SU-DHL-6 (cell line): ENCODE results near the gene KCTD8.

Experiments
- CTCF ChIP-seq: fragments of 200-600 bp; sonication (generic); IDR thresholded peaks from one replicate; pipeline ENCODE4 v1.5.1; 2017; ENCODE audit warnings: antibody characterized with exemption, mild to moderate bottlenecking, low read length, moderate library complexity; ENCODE audit not compliant: insufficient read depth, poor library complexity, severe bottlenecking
- EZH2phosphoT487 ChIP-seq: fragments of 200-600 bp; sonication (generic), shearing (Covaris generic); conservative IDR thresholded peaks from 2 replicates; pipeline ENCODE4 v1.6.1; 2018; ENCODE audit warnings: mild to moderate bottlenecking, antibody characterized with exemption, low read length, moderate library complexity, mixed read lengths

- TF ChIP-seq CTCF, result no peak
- no peak for TF ChIP-seq EZH2phosphoT487
Measured at GRCh38 chr4:44487341-44487740, 38.7 kb upstream of the KCTD8 start.
